Erythroblast (primary cell): ENCODE measurements around the gene HERC2.
"Not testable (repeated sequence)": the region's sequence is repeated elsewhere in the genome, so short reads cannot be mapped to it uniquely, and the experiment has no call there.

Experiments
- GATA1 ChIP-seq: IDR thresholded peaks from 2 replicates; pipeline ENCODE4 v1.6.1; 2011; ENCODE audit warnings: low read depth, mild to moderate bottlenecking, control low read depth, low read length, moderate library complexity
- POLR2A ChIP-seq: IDR thresholded peaks from 2 replicates; pipeline ENCODE4 v1.6.1; 2011; ENCODE audit warnings: mild to moderate bottlenecking, low read length

DNA sequence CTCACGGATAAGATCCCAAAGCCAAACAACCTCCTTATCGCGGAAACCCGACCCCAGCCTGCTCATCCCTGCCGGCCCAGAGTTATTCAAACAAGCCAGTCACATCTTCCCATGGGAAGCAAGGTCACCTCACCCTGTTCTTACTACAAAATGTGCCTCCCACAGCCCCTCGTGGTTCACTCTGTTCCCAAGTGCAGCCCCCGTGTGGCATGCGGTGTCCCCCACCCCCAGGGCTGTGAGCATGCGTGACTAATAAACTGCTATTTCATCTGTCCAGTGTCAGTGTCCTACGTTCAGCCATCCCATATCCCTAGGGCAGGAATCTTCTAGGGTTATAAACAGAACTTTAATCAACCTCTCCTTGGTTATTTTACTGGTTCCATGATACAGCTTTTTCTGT, 27.4 kb downstream of the HERC2 start:
- not testable (repeated sequence) for TF ChIP-seq POLR2A, GATA1
